ENCODE data around the gene POMC.
"Not testable (repeated sequence)": the region's sequence is repeated elsewhere in the genome, so short reads cannot be mapped to it uniquely, and the experiment has no call there.

Gene POMC

GRCh38 chr2:25177211-25177611, 8.8 kb upstream of the POMC start:
- peaks cover 0 to 2% of the 10 kb centered on the region in 2 donors for H3K9me3 ChIP-seq (ENCODE audit: control insufficient read depth in 2 of 2, low read length in 2 of 2)
- H3K9ac ChIP-seq (ENCODE audit: low read depth in 1 of 2, low read length in 2 of 2), result no peak overlapping the region
- no peak overlapping the region for H3K27ac ChIP-seq (ENCODE audit: low read depth in 2 of 2, low read length in 2 of 2)
- H3K27me3 ChIP-seq (ENCODE audit: control insufficient read depth in 2 of 2, insufficient read depth in 2 of 2, low read length in 2 of 2), result peaks cover 3 to 5% of the 10 kb centered on the region in 2 donors
- no peaks in the 10 kb centered on the region for H3K36me3 ChIP-seq (ENCODE audit: control insufficient read depth in 2 of 2, insufficient read depth in 2 of 2, low read length in 2 of 2)
- no peak overlapping the region for H3K4me3 ChIP-seq (ENCODE audit: low read length in 2 of 2)
- H3K4me1 ChIP-seq (ENCODE audit: control insufficient read depth in 2 of 2, insufficient read depth in 2 of 2, low read length in 2 of 2), result no peaks in the 10 kb centered on the region

- Histone ChIP-seq H3K27ac (ENCODE audit: low read depth in 2 of 2, low read length in 2 of 2) (no peak overlapping the region), H3K4me1 (ENCODE audit: control insufficient read depth in 2 of 2, insufficient read depth in 2 of 2, low read length in 2 of 2) (no peaks in the 10 kb centered on the region), H3K4me3 (ENCODE audit: low read length in 2 of 2) (no peak overlapping the region), H3K9ac (ENCODE audit: low read depth in 1 of 2, low read length in 2 of 2) (no peak overlapping the region), H3K27me3 (ENCODE audit: control insufficient read depth in 2 of 2, insufficient read depth in 2 of 2, low read length in 2 of 2) (peaks cover 3 to 5% of the 10 kb centered on the region in 2 donors), H3K9me3 (ENCODE audit: control insufficient read depth in 2 of 2, low read length in 2 of 2) (no peaks in the 10 kb centered on the region), H3K36me3 (ENCODE audit: control insufficient read depth in 2 of 2, insufficient read depth in 2 of 2, low read length in 2 of 2) (no peaks in the 10 kb centered on the region)
Measured at GRCh38 chr2:25176541-25177181, 8.3 kb upstream of the POMC start.

DNA sequence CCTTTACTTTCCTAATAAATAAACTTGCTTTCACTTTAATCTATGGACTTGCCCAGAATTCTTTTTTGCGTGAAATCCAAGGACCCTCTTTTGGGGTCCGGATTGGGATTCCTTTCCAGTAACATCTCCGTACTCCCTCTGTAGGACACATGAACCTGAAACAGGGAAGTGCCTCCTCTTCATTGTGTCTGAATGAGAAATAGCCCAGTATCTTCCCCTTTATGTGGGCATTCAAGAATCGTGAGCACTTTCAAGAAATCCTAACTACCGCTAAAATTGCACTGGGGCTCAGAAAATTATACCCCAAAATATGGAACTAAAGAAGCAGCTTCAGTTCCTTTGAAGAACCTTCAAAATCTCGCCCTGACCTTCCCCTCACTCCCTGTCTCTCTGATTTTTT, 7.8 kb upstream of the POMC start:
- H3K4me3 ChIP-seq (ENCODE audit: low read length in 2 of 2), result no peak overlapping the region
- H3K9ac ChIP-seq (ENCODE audit: low read depth in 1 of 2, low read length in 2 of 2), result no peak overlapping the region
- no peaks in the 10 kb centered on the region for H3K36me3 ChIP-seq (ENCODE audit: control insufficient read depth in 2 of 2, insufficient read depth in 2 of 2, low read length in 2 of 2)
- no peaks in the 10 kb centered on the region for H3K9me3 ChIP-seq (ENCODE audit: control insufficient read depth in 2 of 2, low read length in 2 of 2)
- H3K4me1 ChIP-seq (ENCODE audit: control insufficient read depth in 2 of 2, insufficient read depth in 2 of 2, low read length in 2 of 2), result no peaks in the 10 kb centered on the region
- H3K27ac ChIP-seq (ENCODE audit: low read depth in 2 of 2, low read length in 2 of 2), result no peak overlapping the region
- peaks cover 3 to 5% of the 10 kb centered on the region in 2 donors for H3K27me3 ChIP-seq (ENCODE audit: control insufficient read depth in 2 of 2, insufficient read depth in 2 of 2, low read length in 2 of 2)

DNA sequence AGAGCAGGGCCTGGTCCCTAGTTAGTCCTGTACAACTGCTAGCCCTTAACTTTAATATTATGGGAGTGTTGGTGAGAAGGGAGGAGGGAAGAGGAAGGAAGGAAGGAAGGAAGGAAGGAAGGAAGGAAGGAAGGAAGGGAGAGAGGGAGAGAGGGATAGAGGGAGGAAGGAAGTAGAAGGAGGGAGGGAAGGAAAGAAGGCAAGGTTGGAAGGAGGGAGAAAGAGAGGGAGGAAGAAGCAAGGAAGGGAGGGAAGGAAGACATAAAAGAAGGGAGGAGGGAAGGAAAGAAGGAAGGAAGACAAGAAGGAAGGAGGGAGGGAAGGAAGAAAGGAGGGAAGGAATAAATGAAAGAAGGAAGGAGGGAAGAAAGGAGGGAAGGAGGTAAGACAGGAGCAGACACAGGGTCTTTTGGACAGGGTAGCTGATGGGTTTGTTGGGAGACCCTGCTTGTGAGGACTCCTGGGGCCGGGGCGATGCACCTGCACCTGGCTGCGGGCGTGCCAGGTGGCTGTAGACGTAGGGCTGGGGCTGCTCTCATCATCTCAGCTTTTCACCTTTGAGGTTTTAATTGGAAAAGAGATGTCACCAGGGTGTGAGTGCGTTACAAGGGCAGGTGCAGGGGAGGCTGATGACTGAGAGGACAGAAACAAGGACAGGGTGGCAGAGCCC, 5.9 kb upstream of the POMC start:
- H3K9ac ChIP-seq (ENCODE audit: low read depth in 1 of 2, low read length in 2 of 2), result no peak overlapping the region

DNA sequence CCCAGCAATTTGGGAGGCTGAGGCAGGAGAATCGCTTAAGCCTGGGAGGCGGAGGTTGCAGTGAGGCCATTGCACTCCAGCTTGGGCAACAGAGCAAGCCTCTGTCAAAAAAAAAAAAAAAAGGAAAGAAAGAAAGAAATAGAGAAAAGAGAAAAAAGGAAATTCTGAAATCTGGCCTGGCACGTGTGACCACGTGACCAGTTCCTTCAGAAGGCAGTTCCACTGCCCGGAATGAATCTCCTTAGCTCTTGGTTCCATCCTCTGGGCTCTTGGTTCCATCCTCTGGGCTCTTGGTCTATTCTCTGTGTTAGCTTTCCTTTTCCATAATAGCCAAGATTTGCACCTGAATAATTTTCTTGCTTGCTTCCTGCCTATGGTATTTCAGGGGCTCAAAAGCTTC, 5.3 kb upstream of the POMC start:
- H3K27me3 ChIP-seq (ENCODE audit: control insufficient read depth in 2 of 2, insufficient read depth in 2 of 2, low read length in 2 of 2), result peaks cover 14 to 18% of the 10 kb centered on the region in 2 donors
- no peaks in the 10 kb centered on the region for H3K9me3 ChIP-seq (ENCODE audit: control insufficient read depth in 2 of 2, low read length in 2 of 2)
- no peak overlapping the region for H3K27ac ChIP-seq (ENCODE audit: low read depth in 2 of 2, low read length in 2 of 2)
- no peak overlapping the region for H3K4me3 ChIP-seq (ENCODE audit: low read length in 2 of 2)
- no peak overlapping the region for H3K9ac ChIP-seq (ENCODE audit: low read depth in 1 of 2, low read length in 2 of 2)
- no peaks in the 10 kb centered on the region for H3K36me3 ChIP-seq (ENCODE audit: control insufficient read depth in 2 of 2, insufficient read depth in 2 of 2, low read length in 2 of 2)
- peaks cover 0 to 2% of the 10 kb centered on the region in 2 donors for H3K4me1 ChIP-seq (ENCODE audit: control insufficient read depth in 2 of 2, insufficient read depth in 2 of 2, low read length in 2 of 2)

More for the DNA sequence above, 5.9 kb upstream of the POMC start:
- Histone ChIP-seq H3K9me3 (ENCODE audit: control insufficient read depth in 2 of 2, low read length in 2 of 2) (no peaks in the 10 kb centered on the region), H3K4me3 (ENCODE audit: low read length in 2 of 2) (no peak overlapping the region), H3K27ac (ENCODE audit: low read depth in 2 of 2, low read length in 2 of 2) (no peak overlapping the region), H3K27me3 (ENCODE audit: control insufficient read depth in 2 of 2, insufficient read depth in 2 of 2, low read length in 2 of 2) (peaks cover 8 to 12% of the 10 kb centered on the region in 2 donors), H3K4me1 (ENCODE audit: control insufficient read depth in 2 of 2, insufficient read depth in 2 of 2, low read length in 2 of 2) (no peaks in the 10 kb centered on the region), H3K36me3 (ENCODE audit: control insufficient read depth in 2 of 2, insufficient read depth in 2 of 2, low read length in 2 of 2) (no peaks in the 10 kb centered on the region)

- no peaks in the 10 kb centered on the region for H3K36me3 ChIP-seq (ENCODE audit: control insufficient read depth in 2 of 2, insufficient read depth in 2 of 2, low read length in 2 of 2)
- peaks cover 30 to 31% of the 10 kb centered on the region in 2 donors for H3K27me3 ChIP-seq (ENCODE audit: control insufficient read depth in 2 of 2, insufficient read depth in 2 of 2, low read length in 2 of 2)
- H3K9me3 ChIP-seq (ENCODE audit: control insufficient read depth in 2 of 2, low read length in 2 of 2), result no peaks in the 10 kb centered on the region
- H3K9ac ChIP-seq (ENCODE audit: low read depth in 1 of 2, low read length in 2 of 2), result no peak overlapping the region
- no peak overlapping the region for H3K27ac ChIP-seq (ENCODE audit: low read depth in 2 of 2, low read length in 2 of 2)
- H3K4me1 ChIP-seq (ENCODE audit: control insufficient read depth in 2 of 2, insufficient read depth in 2 of 2, low read length in 2 of 2), result peaks cover 0 to 9% of the 10 kb centered on the region in 2 donors
- H3K4me3 ChIP-seq (ENCODE audit: low read length in 2 of 2), result no peak overlapping the region
Measured at GRCh38 chr2:25170888-25171287, 2.5 kb upstream of the POMC start.

GRCh38 chr2:25169073-25169470, 692 bp upstream of the POMC start:
- peaks cover 0 to 9% of the 10 kb centered on the region in 2 donors for H3K4me1 ChIP-seq (ENCODE audit: control insufficient read depth in 2 of 2, insufficient read depth in 2 of 2, low read length in 2 of 2)
- no peaks in the 10 kb centered on the region for H3K9me3 ChIP-seq (ENCODE audit: control insufficient read depth in 2 of 2, low read length in 2 of 2)
- H3K9ac ChIP-seq (ENCODE audit: low read depth in 1 of 2, low read length in 2 of 2), result no peak overlapping the region
- H3K27me3 ChIP-seq (ENCODE audit: control insufficient read depth in 2 of 2, insufficient read depth in 2 of 2, low read length in 2 of 2), result peaks cover 25 to 28% of the 10 kb centered on the region in 2 donors
- H3K4me3 ChIP-seq (ENCODE audit: low read length in 2 of 2), result no peak overlapping the region
- H3K36me3 ChIP-seq (ENCODE audit: control insufficient read depth in 2 of 2, insufficient read depth in 2 of 2, low read length in 2 of 2), result no peaks in the 10 kb centered on the region
- H3K27ac ChIP-seq (ENCODE audit: low read depth in 2 of 2, low read length in 2 of 2), result no peak overlapping the region

- Histone ChIP-seq H3K4me1 (ENCODE audit: control insufficient read depth in 2 of 2, insufficient read depth in 2 of 2, low read length in 2 of 2) (peaks cover 0 to 9% of the 10 kb centered on the region in 2 donors), H3K9me3 (ENCODE audit: control insufficient read depth in 2 of 2, low read length in 2 of 2) (no peaks in the 10 kb centered on the region), H3K27ac (ENCODE audit: low read depth in 2 of 2, low read length in 2 of 2) (no peak overlapping the region), H3K9ac (ENCODE audit: low read depth in 1 of 2, low read length in 2 of 2) (no peak overlapping the region), H3K27me3 (ENCODE audit: control insufficient read depth in 2 of 2, insufficient read depth in 2 of 2, low read length in 2 of 2) (peaks cover 25 to 30% of the 10 kb centered on the region in 2 donors), H3K4me3 (ENCODE audit: low read length in 2 of 2) (no peak overlapping the region), H3K36me3 (ENCODE audit: control insufficient read depth in 2 of 2, insufficient read depth in 2 of 2, low read length in 2 of 2) (no peaks in the 10 kb centered on the region)
Measured at GRCh38 chr2:25165992-25166875, 2.1 kb downstream of the POMC start.

DNA sequence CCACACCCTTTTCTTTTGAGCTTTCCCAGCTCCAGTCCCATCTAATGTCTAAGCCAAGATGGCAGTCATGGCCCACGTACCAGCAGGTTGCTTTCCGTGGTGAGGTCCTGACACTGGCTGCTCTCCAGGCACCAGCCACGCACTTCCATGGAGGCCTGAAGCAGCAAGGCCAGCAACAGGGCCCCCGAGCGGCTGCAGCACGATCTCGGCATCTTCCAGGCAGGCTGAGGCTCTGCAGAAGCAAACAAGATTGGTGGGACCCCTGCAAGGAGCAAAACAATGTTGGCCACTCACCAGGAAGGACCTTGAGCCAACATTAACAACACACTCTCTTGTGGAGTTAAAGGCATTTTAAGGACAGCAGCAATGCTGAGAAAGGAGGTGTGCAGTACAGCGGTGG, 3.8 kb downstream of the POMC start:
- H3K27me3 ChIP-seq (ENCODE audit: control insufficient read depth in 2 of 2, insufficient read depth in 2 of 2, low read length in 2 of 2), result peaks cover 23% of the 10 kb centered on the region in 2 donors
- no peak overlapping the region for H3K27ac ChIP-seq (ENCODE audit: low read depth in 2 of 2, low read length in 2 of 2)

DNA sequence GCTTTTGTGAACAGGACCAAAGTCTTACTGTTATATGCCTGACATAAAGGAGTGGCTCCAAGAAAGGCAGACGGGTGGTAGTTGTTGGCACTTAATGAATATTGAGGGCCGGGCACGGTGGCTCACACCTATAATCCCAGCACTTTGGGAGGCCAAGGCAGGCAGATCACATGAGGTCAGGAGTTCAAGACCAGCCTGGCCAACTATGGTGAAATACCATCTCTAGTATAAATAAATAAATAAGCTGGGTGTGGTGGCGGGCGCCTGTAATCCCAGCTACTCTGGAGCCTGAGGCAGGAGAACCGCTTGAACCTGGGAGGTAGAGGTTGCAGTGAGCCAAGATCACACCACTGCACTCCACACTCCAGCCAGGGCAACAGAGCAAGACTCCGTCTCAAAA, 6.3 kb downstream of the POMC start:
- not testable (repeated sequence) for H3K27me3 ChIP-seq (ENCODE audit: control insufficient read depth in 2 of 2, insufficient read depth in 2 of 2, low read length in 2 of 2); H3K9ac ChIP-seq (ENCODE audit: low read depth in 1 of 2, low read length in 2 of 2); H3K4me1 ChIP-seq (ENCODE audit: control insufficient read depth in 2 of 2, insufficient read depth in 2 of 2, low read length in 2 of 2); H3K36me3 ChIP-seq (ENCODE audit: control insufficient read depth in 2 of 2, insufficient read depth in 2 of 2, low read length in 2 of 2); H3K4me3 ChIP-seq (ENCODE audit: low read length in 2 of 2); H3K9me3 ChIP-seq (ENCODE audit: control insufficient read depth in 2 of 2, low read length in 2 of 2); H3K27ac ChIP-seq (ENCODE audit: low read depth in 2 of 2, low read length in 2 of 2)

More for the DNA sequence above, 3.8 kb downstream of the POMC start:
- Histone ChIP-seq H3K9me3 (ENCODE audit: control insufficient read depth in 2 of 2, low read length in 2 of 2) (no peaks in the 10 kb centered on the region), H3K36me3 (ENCODE audit: control insufficient read depth in 2 of 2, insufficient read depth in 2 of 2, low read length in 2 of 2) (no peaks in the 10 kb centered on the region), H3K9ac (ENCODE audit: low read depth in 1 of 2, low read length in 2 of 2) (no peak overlapping the region), H3K4me1 (ENCODE audit: control insufficient read depth in 2 of 2, insufficient read depth in 2 of 2, low read length in 2 of 2) (peaks cover 0 to 9% of the 10 kb centered on the region in 2 donors), H3K4me3 (ENCODE audit: low read length in 2 of 2) (no peak overlapping the region)
